MM.1S (cell line): ENCODE measurements around the gene SURF6.

Experiments
- CTCF ChIP-seq: fragments of 300-600 bp; sonication (generic); IDR thresholded peaks from 2 replicates; pipeline ENCODE4 v1.5.1; 2016; ENCODE audit warnings: antibody characterized with exemption, low read length, mixed read lengths
- EZH2 ChIP-seq: fragments of 300-600 bp; sonication (generic); optimal IDR thresholded peaks from 2 replicates; pipeline ENCODE3; 2017; ENCODE audit warnings: low read depth, mild to moderate bottlenecking, antibody characterized with exemption, low read length, mixed read lengths

- TF ChIP-seq CTCF (no peak), EZH2 (no peak)
These were observed 12.8 kb downstream of the SURF6 start for GRCh38 chr9:133323211-133323610.
